GM21529 (cell line): ENCODE measurements around the gene LDHD.
"Not testable (repeated sequence)": the region's sequence is repeated elsewhere in the genome, so short reads cannot be mapped to it uniquely, and the experiment has no call there.

ENCODE experiments used
- ATAC-seq: cut with Tn5 transposase; IDR thresholded peaks from one replicate; pipeline ENCODE4 v1.9.1; 2021; ENCODE audit not compliant: unreplicated experiment

LDHD gene

DNA sequence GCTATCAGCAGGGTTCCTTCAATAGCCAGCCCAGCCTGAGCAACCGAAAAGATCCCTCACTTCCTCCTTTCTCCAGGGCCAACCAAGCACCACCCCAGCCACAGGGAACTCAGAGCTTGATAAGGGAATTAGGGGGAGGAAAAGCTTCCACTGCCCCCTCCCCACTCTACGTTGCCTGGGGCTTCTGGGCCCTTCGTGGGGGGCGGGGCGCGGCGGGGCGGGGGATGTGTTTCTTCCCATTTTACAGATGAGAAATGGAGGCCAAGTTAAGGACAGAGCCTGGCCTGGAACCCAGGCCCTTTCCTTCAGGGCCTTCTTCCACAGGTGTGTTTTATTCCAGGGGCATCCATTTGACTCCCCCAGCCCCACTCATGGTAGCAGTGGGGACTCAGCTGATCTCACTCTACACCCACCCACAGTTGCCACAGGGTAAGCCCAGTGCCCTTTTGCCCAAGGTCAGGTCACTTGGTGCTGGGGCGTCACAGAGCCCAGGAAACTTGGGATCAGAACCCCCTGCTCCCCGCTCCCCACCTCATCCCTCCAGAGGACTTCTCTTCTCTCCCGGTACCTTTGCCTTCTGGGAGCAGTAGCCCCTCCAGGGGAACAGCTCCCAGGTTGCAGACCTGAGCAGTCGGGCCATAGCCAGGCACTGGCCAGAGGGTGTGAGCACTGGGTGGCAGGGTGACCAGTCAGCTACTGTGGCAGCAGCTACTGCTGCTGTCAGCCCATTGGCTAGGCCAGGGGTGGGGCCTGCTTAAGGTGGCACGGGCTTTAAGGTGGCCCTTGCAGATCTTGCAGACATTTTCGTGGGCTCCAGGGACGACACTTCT lies at the start of gene LDHD:
TSS of gene LDHD (minus strand) at position 700 of the 830 bp plus-strand sequence. CDS start at position 640, 60 bp downstream.
- ATAC-seq: no peak

GRCh38 chr16:75160386-75160785 lies 43.8 kb upstream of the LDHD start:
- no peak for ATAC-seq

DNA sequence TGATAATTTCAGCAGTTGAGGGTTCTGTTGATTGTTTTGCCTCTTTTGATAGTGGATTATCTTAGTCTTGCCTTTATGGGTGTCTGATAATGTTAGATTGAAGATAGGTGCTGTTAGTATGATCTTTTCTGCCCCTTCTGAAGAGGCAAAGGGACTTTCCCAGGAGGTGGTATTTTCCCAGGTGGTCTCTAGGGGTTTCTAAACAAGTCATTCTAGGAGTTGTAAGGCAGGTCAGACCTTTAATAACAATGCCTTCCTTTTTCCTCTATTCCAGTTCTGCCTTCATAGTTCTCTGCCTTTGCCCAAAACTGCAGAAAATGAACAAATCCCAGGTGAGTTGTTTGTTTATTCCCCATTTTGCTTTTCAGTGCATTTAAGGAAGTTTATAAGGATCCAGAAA lies 36.1 kb upstream of the LDHD start:
- ATAC-seq: no peak

DNA sequence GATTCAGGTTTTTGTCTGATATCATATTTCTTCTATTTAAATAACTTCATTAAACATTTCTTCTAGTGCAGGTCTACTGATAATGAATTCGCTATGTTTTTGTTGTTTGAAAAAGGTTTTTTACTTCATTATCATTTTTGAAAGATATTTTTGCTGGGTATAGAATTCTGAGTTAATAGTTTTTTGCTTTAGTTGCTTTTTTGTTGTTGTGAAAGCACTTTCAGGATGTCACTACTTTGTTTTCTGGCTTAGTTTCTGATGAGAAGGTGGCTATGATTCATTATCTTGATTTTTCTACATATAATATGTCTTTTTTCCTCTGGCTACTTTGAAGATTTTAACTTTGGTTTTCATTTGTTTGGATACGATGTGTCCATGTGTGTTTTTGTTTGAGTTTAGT lies 35.2 kb upstream of the LDHD start:
- no peak for ATAC-seq

- peak; percentile 83 for ATAC-seq
These were observed 32.0 kb upstream of the LDHD start, which contains the start of gene ZFP1 for GRCh38 chr16:75148311-75149195. ZFP1 (plus strand) TSS chr16:75148524; CDS start chr16:75152952, 4,428 bp downstream.

DNA sequence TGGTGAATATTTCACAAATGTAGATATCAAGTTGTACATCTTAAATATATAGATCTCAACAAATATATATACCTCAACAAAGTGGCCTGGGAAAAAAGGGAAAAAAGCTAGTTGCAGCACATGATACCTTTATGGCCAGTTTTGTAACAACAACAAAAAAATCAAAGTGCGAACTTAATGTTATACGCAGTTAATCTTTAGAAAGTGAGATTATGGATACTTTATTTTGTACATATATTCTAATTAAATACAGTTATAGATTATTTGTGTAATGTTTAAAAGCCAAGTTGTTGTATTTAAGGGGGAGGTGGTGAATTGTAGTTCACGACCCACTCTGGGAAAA lies 31.4 kb upstream of the LDHD start:
- ATAC-seq: no peak

DNA sequence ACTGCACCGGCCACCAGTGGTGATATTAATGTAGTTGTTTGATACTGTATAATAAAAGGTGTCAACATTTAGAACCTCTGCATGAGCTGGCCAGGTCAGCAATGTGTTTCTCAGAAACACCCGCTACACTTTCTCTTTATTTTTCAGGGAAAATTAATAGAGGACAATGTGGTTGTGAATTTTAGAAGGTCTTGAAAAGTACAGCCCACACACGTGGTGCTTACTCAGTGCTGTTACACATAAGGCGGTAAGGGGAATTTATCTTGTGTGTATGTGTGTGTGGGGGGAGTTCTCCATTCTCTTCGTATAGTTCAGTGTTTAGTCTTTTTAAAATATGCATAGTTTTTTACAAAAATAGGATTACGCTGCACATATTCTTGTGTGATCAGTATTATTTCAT lies 27.4 kb upstream of the LDHD start:
- ATAC-seq: no peak

DNA sequence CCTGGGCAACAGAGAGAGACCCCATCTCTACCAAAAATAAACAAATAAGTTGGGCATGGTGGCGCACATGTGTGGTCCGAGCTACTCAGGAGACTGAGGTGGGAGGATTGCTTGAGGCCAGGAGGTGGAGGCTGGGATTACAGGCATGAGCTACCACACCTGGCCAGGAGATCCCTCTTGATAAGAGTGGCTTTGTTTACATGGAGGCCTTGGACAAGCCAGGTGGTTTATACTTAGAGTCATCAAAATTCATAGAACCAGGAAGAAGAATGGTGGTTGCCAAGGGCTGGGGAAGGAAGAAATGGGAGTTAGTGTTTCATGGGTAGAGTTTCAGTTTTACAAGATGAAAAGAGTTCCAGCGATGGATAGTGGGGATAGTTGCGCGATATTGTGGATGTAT lies 22.9 kb upstream of the LDHD start:
- no peak for ATAC-seq

DNA sequence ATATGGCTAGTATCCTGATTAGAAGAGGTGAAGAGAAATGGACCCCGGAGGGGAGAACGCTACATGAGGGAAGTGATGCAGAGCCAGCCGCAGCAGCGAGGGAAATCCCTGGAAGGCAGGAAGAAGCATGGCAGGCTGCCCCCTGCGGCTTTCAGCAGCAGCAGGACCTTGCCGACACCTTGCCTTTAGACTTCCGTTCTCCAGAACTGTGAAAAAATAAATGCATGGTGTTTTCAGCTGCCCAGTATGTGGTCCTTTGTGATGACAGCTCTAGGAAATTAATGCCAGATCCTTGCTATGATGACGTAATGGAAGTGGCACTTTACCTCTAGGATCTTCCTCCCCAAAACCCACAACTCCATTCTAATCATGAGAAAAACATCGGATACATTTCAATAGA lies 22.1 kb upstream of the LDHD start:
- no peak for ATAC-seq

DNA sequence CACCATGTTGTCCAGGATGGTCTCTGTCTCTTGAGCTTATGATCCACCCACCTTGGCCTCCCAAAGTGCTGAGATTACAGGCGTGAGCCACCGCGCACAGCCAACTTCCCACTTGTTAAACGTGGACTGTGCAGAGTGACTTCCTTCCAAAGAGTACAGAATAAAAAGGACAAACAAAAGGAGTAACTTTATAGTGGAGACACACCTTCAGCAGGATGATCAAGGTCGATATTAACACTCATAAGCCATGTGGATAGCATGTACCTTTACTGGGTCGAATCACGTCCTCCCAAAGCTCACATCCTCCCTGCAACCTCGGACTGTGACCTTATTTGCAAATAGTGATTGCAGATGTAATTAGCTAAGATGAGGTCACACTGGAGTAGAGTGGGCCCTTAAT lies 21.7 kb upstream of the LDHD start:
- no peak for ATAC-seq

GRCh38 chr16:75131081-75131480 lies 14.5 kb upstream of the LDHD start:
- no peak for ATAC-seq

DNA sequence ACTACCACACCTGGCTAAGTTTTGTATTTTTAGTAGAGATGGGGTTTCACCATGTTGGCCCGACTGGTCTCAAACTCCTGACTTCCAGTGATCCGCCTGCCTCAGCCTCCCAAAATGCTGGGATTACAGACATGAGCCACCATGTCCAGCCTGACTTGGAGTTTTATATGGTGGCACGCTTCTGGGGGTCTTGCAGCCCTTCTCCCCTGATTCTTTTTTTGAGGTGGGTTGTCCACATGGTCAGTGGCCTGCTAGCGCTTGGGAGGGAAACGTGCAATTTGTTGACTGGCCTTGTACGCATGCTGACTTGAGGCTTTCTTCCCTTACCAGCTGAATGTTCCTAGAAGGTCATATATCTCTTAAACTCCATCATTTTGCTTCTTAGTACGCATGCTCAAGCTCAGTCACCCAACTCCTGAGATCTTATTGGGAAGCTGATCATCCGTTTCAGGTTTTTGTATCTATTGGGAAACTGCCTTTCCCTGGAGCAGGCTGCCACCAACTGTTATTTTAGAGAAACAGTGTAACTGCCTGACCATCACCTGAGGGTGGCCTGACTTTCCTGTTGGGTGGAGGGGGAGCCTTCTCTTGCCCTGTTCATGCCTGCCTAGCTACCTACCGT lies 13.7 kb upstream of the LDHD start:
- no peak for ATAC-seq

- not testable (repeated sequence) for ATAC-seq
These were observed 13.0 kb upstream of the LDHD start for GRCh38 chr16:75129421-75130149.

GRCh38 chr16:75127713-75128415 lies 11.3 kb upstream of the LDHD start:
- no peak for ATAC-seq

DNA sequence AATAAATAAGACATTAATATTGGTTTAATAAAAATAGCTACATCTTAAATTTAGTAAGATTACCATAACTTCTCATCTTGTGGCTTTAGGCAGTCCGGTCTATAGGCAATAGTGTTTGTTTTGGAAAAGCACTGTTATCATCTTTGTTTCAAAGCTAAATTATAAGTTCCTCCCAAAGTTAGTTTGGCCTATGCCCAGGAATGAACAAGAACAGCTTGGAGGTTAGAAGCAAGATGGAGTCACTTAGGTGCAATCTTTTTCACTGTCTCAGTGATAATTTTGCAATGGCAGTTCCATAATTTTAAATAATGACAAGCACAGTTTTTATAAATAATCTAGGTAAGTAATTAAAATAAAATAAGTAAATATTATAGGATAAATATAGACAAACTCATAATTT lies 6.0 kb upstream of the LDHD start:
- ATAC-seq: no peak

- ATAC-seq: no peak
These were observed 5.5 kb upstream of the LDHD start for GRCh38 chr16:75121949-75122568.

DNA sequence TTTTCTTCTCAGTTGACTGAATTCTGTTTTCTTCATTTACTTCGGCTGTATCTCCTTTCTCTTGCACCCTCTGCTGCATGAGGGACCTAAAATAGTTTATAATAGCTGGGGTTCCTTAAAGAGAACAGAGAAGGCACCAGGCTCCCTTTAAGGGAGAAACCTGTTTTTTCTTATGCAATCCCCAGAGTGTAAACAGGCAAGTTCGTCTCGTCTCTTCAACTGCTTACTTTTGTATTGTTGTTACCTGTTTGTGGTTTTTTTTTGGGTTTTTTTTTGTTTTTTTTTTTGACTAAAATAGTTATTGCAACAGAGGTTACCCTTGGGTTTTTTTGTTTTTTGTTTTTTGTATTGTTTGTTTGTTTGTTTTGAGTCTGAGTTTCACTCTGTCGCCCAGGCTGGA lies 3.7 kb upstream of the LDHD start:
- no peak for ATAC-seq

GRCh38 chr16:75118943-75119539 lies 2.5 kb upstream of the LDHD start:
- no peak for ATAC-seq

DNA sequence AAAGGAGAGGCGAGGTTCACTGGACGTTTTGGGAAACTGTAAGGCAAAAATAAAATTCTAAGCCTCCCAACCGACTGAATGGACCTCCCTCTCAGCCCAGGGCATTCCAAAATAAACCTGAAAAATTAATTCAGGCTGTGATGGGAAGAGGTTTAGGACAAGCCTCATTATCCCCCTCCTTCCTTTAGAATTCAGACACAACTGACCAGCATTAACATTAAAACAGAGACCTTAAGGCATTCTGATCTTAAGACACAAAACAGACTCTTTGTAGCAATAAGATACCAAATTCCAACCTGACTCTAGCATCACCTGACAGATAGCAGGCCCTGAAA lies 298 bp upstream of the LDHD start:
- ATAC-seq: no peak
